Gastrocnemius medialis (tissue), 4 donors: ENCODE data around the gene OR4E2. TPM values are rescaled to one million over a fixed set of nuclear protein-coding genes. Genes with fewer than 3 reads are reported as not detected.

Source experiments
- ATAC-seq, 2 donors: fragments of 150-250 bp; one replicate each; pipeline ENCODE4 v1.9.1; 2016
- DNase-seq, 2 donors: peaks; one replicate each; pipeline ENCODE4 v3.0.0-alpha.2; 2019
- H3K27ac ChIP-seq, 4 donors: fragments of 200-600 bp; sonication (generic); 1 replicate in 1 of 4; 2 replicates in 3 of 4; pipeline ENCODE4 v1.5.1; 2016 to 2018; ENCODE audit warnings: mild to moderate bottlenecking in 2 of 4, moderate library complexity in 1 of 4
- H3K27me3 ChIP-seq, 3 donors: fragments of 200-600 bp; sonication (generic) in 2 of 3; 1 replicate in 1 of 3; 2 replicates in 2 of 3; pipeline versions ENCODE4 v1.5.1 to v1.6.0; 2016 to 2019; ENCODE audit warnings: mild to moderate bottlenecking in 1 of 3, moderate library complexity in 1 of 3
- H3K36me3 ChIP-seq, 2 donors: fragments of 200-600 bp; sonication (generic) in 1 of 2; one replicate each; pipeline ENCODE4 v1.5.1; 2017 to 2018
- H3K4me1 ChIP-seq, 2 donors: fragments of 200-600 bp; sonication (generic) in 1 of 2; one replicate each; pipeline ENCODE4 v1.5.1; 2016 to 2017; ENCODE audit warnings: mild to moderate bottlenecking in 2 of 2
- H3K4me3 ChIP-seq, 4 donors: fragments of 200-600 bp; sonication (generic) in 3 of 4; 1 replicate in 1 of 4; 2 replicates in 3 of 4; pipeline ENCODE4 v1.5.1; 2016 to 2019; ENCODE audit warnings: mild to moderate bottlenecking in 2 of 4
- H3K9me3 ChIP-seq, 3 donors: fragments of 200-600 bp; sonication (generic) in 2 of 3; 1 replicate in 1 of 3; 2 replicates in 2 of 3; pipeline ENCODE4 v1.5.1; 2016 to 2019
- CTCF ChIP-seq, 5 experiments: fragments of 450-650 bp in 3 of 5; fragments of 200-600 bp in 2 of 5; sonication (generic) in 2 of 5; IDR thresholded peaks in 4 of 5; conservative IDR thresholded peaks in 1 of 5; 1 replicate in 4 of 5; 2 replicates in 1 of 5; pipeline ENCODE4 v1.5.1; 2016 to 2019; ENCODE audit warnings: antibody characterized with exemption in 5 of 5, mild to moderate bottlenecking in 3 of 5, moderate library complexity in 3 of 5
- POLR2A ChIP-seq, 2 donors: fragments of 450-650 bp; IDR thresholded peaks; one replicate each; pipeline ENCODE4 v1.6.1; 2017; ENCODE audit warnings: antibody characterized with exemption in 2 of 2, mild to moderate bottlenecking in 2 of 2, moderate library complexity in 2 of 2
- in situ Hi-C, 4 donors: fragments of 200-750 bp; cut with MboI; loops; one replicate each; pipeline versions ENCODE4 v1.15.0 to v1.8.0; 2017; ENCODE audit warnings: low sequenced_read_pairs in 4 of 4
- intact Hi-C: fragments of 100-400 bp; cut with DNase I; formaldehyde crosslinking; loops from one replicate; pipeline ENCODE4 v1.15.1; 2023; ENCODE audit warnings: low total_unique reads
- total RNA-seq, 4 donors: library from RNA; depleted of rRNA; stranded (reverse); fragments of >200 nt; gene quantifications; one replicate each; pipeline versions ENCODE4 v1.1.0 to v1.2.3, GENCODE V29; 2016

Gene OR4E2
- total RNA-seq, 4 donors from 2014 or later: not detected

- no peak for DNase-seq
- H3K9me3 ChIP-seq: no peaks in the 10 kb centered on the region
- H3K27me3 ChIP-seq: no peaks in the 10 kb centered on the region
- in situ Hi-C loops: no loop called here
- no peaks in the 10 kb centered on the region for H3K36me3 ChIP-seq
- ATAC-seq: no peak
- intact Hi-C loops: no loop called here
- no peak overlapping the region for H3K4me3 ChIP-seq
- H3K4me1 ChIP-seq: no peaks in the 10 kb centered on the region
- no peak overlapping the region for H3K27ac ChIP-seq
- TF ChIP-seq POLR2A (IDR thresholded peaks at IDR 0.05) (no peak), CTCF (IDR thresholded peaks at IDR 0.05 in 4 of 5, conservative IDR thresholded peaks at IDR 0.05 in 1 of 5) (no peak)
Observed at GRCh38 chr14:21714318-21714929, 60.8 kb downstream of the OR4E2 start.

Other genes with a start within 250 kb of the OR4E2 start
- gene CHD8, start 197.7 kb upstream of the OR4E2 start, total RNA-seq: 10 to 100 TPM; 23.8 to 49.5 (median 37.6) TPM
- 10 to 100 TPM in 1 of 4 donors, 1 to 10 TPM in 3; 4.8 to 13.6 (median 8.0) TPM for gene RAB2B, start 176.9 kb upstream of the OR4E2 start, total RNA-seq
- gene TOX4, start 176.6 kb upstream of the OR4E2 start, total RNA-seq: 100 to 1,000 TPM in 2 of 4 donors, 10 to 100 TPM in 2; 57.2 to 135 (median 112) TPM
- 10 to 100 TPM; 16.5 to 52.4 (median 34.6) TPM for gene METTL3, start 142.5 kb upstream of the OR4E2 start, total RNA-seq
- gene SALL2, start 127.5 kb upstream of the OR4E2 start, total RNA-seq: 1 to 10 TPM in 3 of 4 donors, under 1 TPM in 1; 0.80 to 2.0 (median 1.1) TPM
- gene OR10G3, start 73.8 kb upstream of the OR4E2 start, total RNA-seq: not detected
- not detected for gene OR10G2, start 18.9 kb upstream of the OR4E2 start, total RNA-seq
- not detected for gene OR4E1, start 20.0 kb downstream of the OR4E2 start, total RNA-seq